GM12874 (cell line): ENCODE measurements around the gene ANTXR1.

Experiments
- CTCF ChIP-seq: IDR thresholded peaks from 2 replicates; pipeline ENCODE4 v1.5.1; 2011; ENCODE audit warnings: low read depth, mild to moderate bottlenecking, control low read depth, low read length, moderate library complexity; ENCODE audit not compliant: insufficient read depth

Gene ANTXR1

GRCh38 chr2:69214898-69215297 is 201.9 kb downstream of the ANTXR1 start:
- no peak for TF ChIP-seq CTCF

- TF ChIP-seq CTCF, result no peak
Measured at GRCh38 chr2:69216535-69217332, 203.8 kb downstream of the ANTXR1 start.

GRCh38 chr2:69217333-69218080 is 204.5 kb downstream of the ANTXR1 start:
- TF ChIP-seq CTCF, result no peak

- no peak for TF ChIP-seq CTCF
Measured at GRCh38 chr2:69221512-69221911, 208.5 kb downstream of the ANTXR1 start.

- TF ChIP-seq CTCF, result no peak
Measured at GRCh38 chr2:69221960-69222751, 209.2 kb downstream of the ANTXR1 start.

GRCh38 chr2:69222953-69223658 is 210.1 kb downstream of the ANTXR1 start:
- TF ChIP-seq CTCF, result no peak
